A549 (cell line): ENCODE data around the gene DISP3. TPM values are rescaled to one million over a fixed set of nuclear protein-coding genes. Genes with fewer than 3 reads are reported as not detected.

Experiments
- ATAC-seq, 2 experiments: fragments of 200-7000 bp in 1 of 2; fragments of >200 bp in 1 of 2; cut with Nextera tagmentation in 1 of 2; cut with Tn5 transposase in 1 of 2; 3 replicates each; pipeline versions ENCODE4 v1.8.0 to v1.9.1; 2018 to 2020; ENCODE audit warnings: mild to moderate bottlenecking in 1 of 2, moderate library complexity in 1 of 2
- CTCF ChIA-PET: fragments of 300-600 bp; sonication (Branson Sonifier 250); formaldehyde crosslinking; extraction: SDS; loops from one replicate; lab custom pipeline; 2021; ENCODE audit warnings: antibody characterized with exemption, inconsistent platforms; lab: Yijun Ruan, JAX
- POLR2A ChIA-PET: fragments of 350-600 bp; formaldehyde crosslinking; extraction: SDS; loops from one replicate; lab custom pipeline; 2021; ENCODE audit warnings: antibody characterized with exemption, inconsistent platforms; lab: Yijun Ruan, JAX
- DNase-seq, 2 experiments: peaks; one replicate each; pipeline versions ENCODE4 v3.0.0 to v3.0.0-alpha.2; 2011 to 2016; ENCODE audit warnings: low read depth in 1 of 2, low spot score in 1 of 2
- FAIRE-seq: peaks from 2 replicates; lab custom pipeline; 2011; peaks lifted over from hg19 to GRCh38; lab: Jason Lieb, UNC
- H3K27ac ChIP-seq, 2 experiments: fragments of >200 bp; sonication (Bioruptor Twin); formaldehyde crosslinking; 3 replicates each; pipeline ENCODE4 v1.5.1; 2016 to 2017
- H3K4me1 ChIP-seq: fragments of >200 bp; sonication (Bioruptor Twin); formaldehyde crosslinking; 3 replicates; pipeline ENCODE4 v1.6.1; 2016
- H3K4me2 ChIP-seq: fragments of >200 bp; sonication (Bioruptor Twin); formaldehyde crosslinking; 3 replicates; pipeline ENCODE4 v1.6.1; 2016
- H3K4me3 ChIP-seq: fragments of >200 bp; sonication (Bioruptor Twin); formaldehyde crosslinking; 3 replicates; pipeline ENCODE4 v1.5.1; 2016
- H3K9me3 ChIP-seq: fragments of >200 bp; sonication (Bioruptor Twin); formaldehyde crosslinking; 3 replicates; pipeline ENCODE4 v1.6.1; 2016
- ATOH8 ChIP-seq: fragments of 250-450 bp; sonication (Bioruptor Pico); IDR thresholded peaks from 2 replicates; pipeline ENCODE4 v1.5.0; 2020; ENCODE audit warnings: low read depth, mild to moderate bottlenecking, moderate library complexity
- CBX2 ChIP-seq: fragments of 200-600 bp; sonication (generic); IDR thresholded peaks from 2 replicates; pipeline ENCODE4 v1.6.1; 2016; ENCODE audit warnings: low read depth, mild to moderate bottlenecking, borderline replicate concordance
- CBX8 ChIP-seq: fragments of 200-600 bp; sonication (generic); IDR thresholded peaks from 2 replicates; pipeline ENCODE4 v1.6.1; 2016
- CEBPB ChIP-seq, 2 experiments: fragments of >200 bp in 1 of 2; sonication (Bioruptor Twin) in 1 of 2; formaldehyde crosslinking in 1 of 2; IDR thresholded peaks; 2 replicates each; pipeline ENCODE4 v1.6.1; 2012 to 2016
- CHD4 ChIP-seq: fragments of 200-600 bp; sonication (generic); IDR thresholded peaks from 2 replicates; pipeline ENCODE4 v1.6.1; 2016; ENCODE audit warnings: antibody characterized with exemption, mild to moderate bottlenecking, borderline replicate concordance
- HOXB5 ChIP-seq: fragments of 250-450 bp; sonication (Bioruptor Pico); IDR thresholded peaks from 2 replicates; pipeline ENCODE4 v1.5.0; 2020; ENCODE audit warnings: mild to moderate bottlenecking, moderate library complexity
- JUN ChIP-seq, 2 experiments: fragments of >200 bp; sonication (Bioruptor Twin); formaldehyde crosslinking; IDR thresholded peaks; 2 replicates in 1 of 2; 3 replicates in 1 of 2; pipeline ENCODE4 v1.6.1; 2016 to 2017
- JUNB ChIP-seq: fragments of >200 bp; sonication (Bioruptor Twin); formaldehyde crosslinking; IDR thresholded peaks from 2 replicates; pipeline ENCODE4 v1.6.1; 2016
- MAFK ChIP-seq: fragments of 450-650 bp; IDR thresholded peaks from 2 replicates; pipeline ENCODE4 v1.6.1; 2014; ENCODE audit not compliant: partially characterized antibody
- MAX ChIP-seq: IDR thresholded peaks from 2 replicates; pipeline ENCODE4 v1.6.1; 2012
- MAZ ChIP-seq: fragments of 150-350 bp; IDR thresholded peaks from 2 replicates; pipeline ENCODE4 v1.6.1; 2014; ENCODE audit warnings: antibody characterized with exemption, low read depth, low read length, borderline replicate concordance
- MYC ChIP-seq: IDR thresholded peaks from 2 replicates; pipeline ENCODE4 v1.6.1; 2012; ENCODE audit warnings: mild to moderate bottlenecking, inconsistent platforms, low read length, improper control_type of control experiment, borderline replicate concordance
- NFE2L2 ChIP-seq: fragments of 150-350 bp; conservative IDR thresholded peaks from 2 replicates; pipeline ENCODE4 v1.6.1; 2014; ENCODE audit warnings: low read length
- NR3C1 ChIP-seq: fragments of >200 bp; sonication (Bioruptor Twin); formaldehyde crosslinking; IDR thresholded peaks from 3 replicates; pipeline ENCODE4 v1.6.1; 2017
- PBX3 ChIP-seq: IDR thresholded peaks from 2 replicates; pipeline ENCODE4 v1.6.1; 2012
- PHF8 ChIP-seq: fragments of 200-600 bp; sonication (generic); IDR thresholded peaks from 2 replicates; pipeline ENCODE4 v1.6.1; 2016; ENCODE audit warnings: low read depth, mild to moderate bottlenecking, antibody characterized with exemption, moderate library complexity, borderline replicate concordance
- POLR2AphosphoS2 ChIP-seq: conservative IDR thresholded peaks from 2 replicates; pipeline ENCODE4 v1.6.1; 2012; ENCODE audit warnings: low read length, improper control_type of control experiment, inconsistent platforms
- RCOR1 ChIP-seq: fragments of 150-350 bp; IDR thresholded peaks from 2 replicates; pipeline ENCODE4 v1.6.1; 2014; ENCODE audit warnings: antibody characterized with exemption, low read length, low read depth
- TFCP2L1 ChIP-seq: fragments of 250-450 bp; sonication (Bioruptor Pico); IDR thresholded peaks from 2 replicates; pipeline ENCODE4 v1.5.0; 2021; ENCODE audit warnings: mild to moderate bottlenecking
- ZC3H11A ChIP-seq: fragments of 450-650 bp; IDR thresholded peaks from 2 replicates; pipeline ENCODE4 v1.6.1; 2014; ENCODE audit warnings: antibody characterized with exemption, mild to moderate bottlenecking
- ZFP36 ChIP-seq: fragments of 450-650 bp; IDR thresholded peaks from 2 replicates; pipeline ENCODE4 v1.6.1; 2014; ENCODE audit warnings: borderline replicate concordance; ENCODE audit not compliant: partially characterized antibody
- ZNF302 ChIP-seq: fragments of 250-450 bp; sonication (Bioruptor Pico); IDR thresholded peaks from 2 replicates; pipeline ENCODE4 v1.9.0; 2021; ENCODE audit warnings: inconsistent platforms, mild to moderate bottlenecking, moderate library complexity
- WGBS: methylation state at CpG from one replicate; pipeline ENCODE4 v1.1.6; 2017; ENCODE audit errors: missing lambda C conversion rate; 5-methylcytosine and 5-hydroxymethylcytosine counted together
- polyA plus RNA-seq, 4 experiments: library from polyadenylated mRNA; depleted of rRNA in 3 of 4; stranded (reverse); fragments of >200 nt; fragmentation: RNase III in 1 of 4; extraction: RNeasy Plus Mini Kit Qiagen cat#74134 plus additional on column Dnase treatment in 1 of 4; gene quantifications; 2 replicates in 3 of 4; 3 replicates in 1 of 4; pipeline ENCODE4 v1.2.3, GENCODE V29; 2011 to 2017
- TF ChIP-seq, protein P1 (sequence below): fragments of 200-600 bp; sonication (generic); IDR thresholded peaks from 2 replicates; pipeline ENCODE4 v1.6.1; 2016; ENCODE audit warnings: antibody characterized with exemption, mild to moderate bottlenecking, moderate library complexity
- TF ChIP-seq, protein P2 (sequence below): fragments of >200 bp; sonication (Bioruptor Twin); formaldehyde crosslinking; IDR thresholded peaks from 2 replicates; pipeline ENCODE4 v1.6.1; 2016

Gene DISP3
- polyA plus RNA-seq, 2 of the 4 experiments (the other 2 are of a cell fraction) = 0.09 to 0.22 TPM

- TF ChIP-seq, protein P1, sequence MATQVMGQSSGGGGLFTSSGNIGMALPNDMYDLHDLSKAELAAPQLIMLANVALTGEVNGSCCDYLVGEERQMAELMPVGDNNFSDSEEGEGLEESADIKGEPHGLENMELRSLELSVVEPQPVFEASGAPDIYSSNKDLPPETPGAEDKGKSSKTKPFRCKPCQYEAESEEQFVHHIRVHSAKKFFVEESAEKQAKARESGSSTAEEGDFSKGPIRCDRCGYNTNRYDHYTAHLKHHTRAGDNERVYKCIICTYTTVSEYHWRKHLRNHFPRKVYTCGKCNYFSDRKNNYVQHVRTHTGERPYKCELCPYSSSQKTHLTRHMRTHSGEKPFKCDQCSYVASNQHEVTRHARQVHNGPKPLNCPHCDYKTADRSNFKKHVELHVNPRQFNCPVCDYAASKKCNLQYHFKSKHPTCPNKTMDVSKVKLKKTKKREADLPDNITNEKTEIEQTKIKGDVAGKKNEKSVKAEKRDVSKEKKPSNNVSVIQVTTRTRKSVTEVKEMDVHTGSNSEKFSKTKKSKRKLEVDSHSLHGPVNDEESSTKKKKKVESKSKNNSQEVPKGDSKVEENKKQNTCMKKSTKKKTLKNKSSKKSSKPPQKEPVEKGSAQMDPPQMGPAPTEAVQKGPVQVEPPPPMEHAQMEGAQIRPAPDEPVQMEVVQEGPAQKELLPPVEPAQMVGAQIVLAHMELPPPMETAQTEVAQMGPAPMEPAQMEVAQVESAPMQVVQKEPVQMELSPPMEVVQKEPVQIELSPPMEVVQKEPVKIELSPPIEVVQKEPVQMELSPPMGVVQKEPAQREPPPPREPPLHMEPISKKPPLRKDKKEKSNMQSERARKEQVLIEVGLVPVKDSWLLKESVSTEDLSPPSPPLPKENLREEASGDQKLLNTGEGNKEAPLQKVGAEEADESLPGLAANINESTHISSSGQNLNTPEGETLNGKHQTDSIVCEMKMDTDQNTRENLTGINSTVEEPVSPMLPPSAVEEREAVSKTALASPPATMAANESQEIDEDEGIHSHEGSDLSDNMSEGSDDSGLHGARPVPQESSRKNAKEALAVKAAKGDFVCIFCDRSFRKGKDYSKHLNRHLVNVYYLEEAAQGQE = no peak
- no peak for TF ChIP-seq JUN (IDR thresholded peaks at IDR 0.05)
- TF ChIP-seq MAZ = no peak
- TF ChIP-seq CEBPB (IDR thresholded peaks at IDR 0.05) = no peak
- TF ChIP-seq PBX3 = no peak
- no peak for TF ChIP-seq NFE2L2
- TF ChIP-seq HOXB5 (CRISPR knock-in tag) = no peak
- no peak for TF ChIP-seq ZC3H11A
- no peak for TF ChIP-seq PHF8
- no peak for TF ChIP-seq CBX8
- TF ChIP-seq ZNF302 (CRISPR knock-in tag) = no peak
Measured at GRCh38 chr1:11443961-11444658, 34.8 kb upstream of the DISP3 start (continued).

- ChIA-PET POLR2A (no interaction called here), CTCF (no interaction called here)
- TF ChIP-seq, protein P2, sequence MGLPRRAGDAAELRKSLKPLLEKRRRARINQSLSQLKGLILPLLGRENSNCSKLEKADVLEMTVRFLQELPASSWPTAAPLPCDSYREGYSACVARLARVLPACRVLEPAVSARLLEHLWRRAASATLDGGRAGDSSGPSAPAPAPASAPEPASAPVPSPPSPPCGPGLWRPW = no peak
- TF ChIP-seq RCOR1 (no peak), POLR2AphosphoS2 (no peak), CBX8 (no peak)
- TF ChIP-seq, protein P1 = no peak
- no peaks in the 10 kb centered on the region for H3K9me3 ChIP-seq
- ATAC-seq (no peak; a peak in 1 of 6 replicates), DNase-seq (no peak), FAIRE-seq (no peak)
- no peak overlapping the region for H3K27ac ChIP-seq
- no peak overlapping the region for H3K4me3 ChIP-seq
- 14% methylated on average over 7 of the region's 7 CpGs for WGBS
- no peaks in the 10 kb centered on the region for H3K4me1 ChIP-seq
- no peak overlapping the region for H3K4me2 ChIP-seq
Measured at GRCh38 chr1:11444907-11445306, 34.0 kb upstream of the DISP3 start.

DNA sequence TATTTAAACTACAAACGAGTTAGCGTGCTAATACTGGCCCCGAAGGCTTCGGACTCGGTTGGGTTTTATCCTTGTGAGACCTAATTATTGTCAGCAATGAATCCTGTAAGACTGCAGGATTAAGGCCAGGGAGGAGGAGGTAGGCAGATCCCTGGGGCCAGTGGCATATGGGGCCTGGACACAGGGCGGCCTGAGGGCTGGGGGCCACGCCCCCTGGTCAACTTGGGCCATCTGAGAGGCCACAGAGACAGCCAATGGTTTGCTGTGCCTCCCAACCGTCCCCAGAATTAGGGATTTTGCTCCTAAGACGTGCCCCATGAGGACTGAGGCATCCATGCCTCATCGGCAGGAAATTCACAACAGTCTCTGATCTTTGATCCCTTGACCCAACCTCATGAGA, 31.1 kb upstream of the DISP3 start:
- no peak overlapping the region for H3K27ac ChIP-seq
- no peaks in the 10 kb centered on the region for H3K9me3 ChIP-seq
- H3K4me3 ChIP-seq = no peak overlapping the region
- WGBS = 70% methylated on average over 6 of the region's 10 CpGs
- DNase-seq (no peak), FAIRE-seq (no peak), ATAC-seq (no peak)
- CTCF ChIA-PET = no interaction called here
- H3K4me2 ChIP-seq = no peak overlapping the region
- no peaks in the 10 kb centered on the region for H3K4me1 ChIP-seq
- POLR2A ChIA-PET = no interaction called here
- TF ChIP-seq MYC (no peak), ZFP36 (no peak), CHD4 (no peak), MAFK (no peak), MAX (no peak), ATOH8 (CRISPR knock-in tag) (no peak), TFCP2L1 (CRISPR knock-in tag) (no peak), CBX2 (no peak), RCOR1 (no peak), NR3C1 (no peak), CBX8 (no peak), NFE2L2 (no peak), JUNB (no peak)
